Measurements from ENCODE around the gene NDUFS8. TPM values are rescaled to one million over a fixed set of nuclear protein-coding genes. Genes with fewer than 3 reads are reported as not detected.

The NDUFS8 gene
- total RNA-seq, 2 donors from 2014 or later, result 150 to 168 TPM

DNA sequence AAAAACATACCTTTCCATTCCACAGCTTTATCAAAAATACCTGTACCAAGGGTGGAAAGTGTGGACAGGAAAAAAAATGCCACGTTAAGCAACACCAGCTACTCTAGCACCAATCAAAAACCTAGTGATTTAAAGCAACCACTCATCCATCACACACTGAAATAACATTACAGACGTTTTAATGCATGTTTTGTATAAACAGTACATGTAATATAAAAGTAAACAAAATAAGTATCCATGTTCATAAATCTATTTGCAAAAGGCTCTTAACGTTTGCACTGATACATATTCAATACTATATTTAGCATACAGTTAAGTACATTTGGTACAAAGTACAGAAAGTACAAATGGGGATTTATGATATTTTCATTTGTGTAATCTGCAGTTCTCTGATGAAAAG lies 52.0 kb downstream of the NDUFS8 start:
- Mint-ChIP-seq H3K27ac (no peak overlapping the region), H3K4me1 (peaks cover 2% of the 10 kb centered on the region), H3K9me3 (no peaks in the 10 kb centered on the region), H3K4me3 (no peak overlapping the region), H3K36me3 (ENCODE audit: low read depth) (peaks cover 32% of the 10 kb centered on the region), H3K27me3 (ENCODE audit: insufficient read depth) (no peaks in the 10 kb centered on the region)
- no peak overlapping the region for H3K9ac ChIP-seq (ENCODE audit: extremely low read depth, low read length, poor library complexity, severe bottlenecking)
- H3K27me3 ChIP-seq (ENCODE audit: control insufficient read depth, insufficient read depth, low read length, poor library complexity, severe bottlenecking), result no peaks in the 10 kb centered on the region
- TF ChIP-seq, protein P1, sequence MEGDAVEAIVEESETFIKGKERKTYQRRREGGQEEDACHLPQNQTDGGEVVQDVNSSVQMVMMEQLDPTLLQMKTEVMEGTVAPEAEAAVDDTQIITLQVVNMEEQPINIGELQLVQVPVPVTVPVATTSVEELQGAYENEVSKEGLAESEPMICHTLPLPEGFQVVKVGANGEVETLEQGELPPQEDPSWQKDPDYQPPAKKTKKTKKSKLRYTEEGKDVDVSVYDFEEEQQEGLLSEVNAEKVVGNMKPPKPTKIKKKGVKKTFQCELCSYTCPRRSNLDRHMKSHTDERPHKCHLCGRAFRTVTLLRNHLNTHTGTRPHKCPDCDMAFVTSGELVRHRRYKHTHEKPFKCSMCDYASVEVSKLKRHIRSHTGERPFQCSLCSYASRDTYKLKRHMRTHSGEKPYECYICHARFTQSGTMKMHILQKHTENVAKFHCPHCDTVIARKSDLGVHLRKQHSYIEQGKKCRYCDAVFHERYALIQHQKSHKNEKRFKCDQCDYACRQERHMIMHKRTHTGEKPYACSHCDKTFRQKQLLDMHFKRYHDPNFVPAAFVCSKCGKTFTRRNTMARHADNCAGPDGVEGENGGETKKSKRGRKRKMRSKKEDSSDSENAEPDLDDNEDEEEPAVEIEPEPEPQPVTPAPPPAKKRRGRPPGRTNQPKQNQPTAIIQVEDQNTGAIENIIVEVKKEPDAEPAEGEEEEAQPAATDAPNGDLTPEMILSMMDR (conservative IDR thresholded peaks at IDR 0.05), result no peak
- no peaks in the 10 kb centered on the region for H3K9me3 ChIP-seq (ENCODE audit: control insufficient read depth, low read length)
- WGBS, 2 experiments (ENCODE audit: insufficient coverage in 1 of 2, insufficient read length in 1 of 2), result 78% methylated on average over 1 of the region's 3 CpGs; no CpG with 5 or more reads in 1 of the 2 experiments
- no peak overlapping the region for H3K4me3 ChIP-seq (ENCODE audit: low read length)
- no peak for DNase-seq
- H3K36me3 ChIP-seq (ENCODE audit: control insufficient read depth, insufficient read depth, low read length), result peaks cover 25% of the 10 kb centered on the region
- no peaks in the 10 kb centered on the region for H3K4me1 ChIP-seq (ENCODE audit: control insufficient read depth, insufficient read depth, low read length)
- no peak overlapping the region for H3K27ac ChIP-seq (ENCODE audit: low read depth, low read length)

DNA sequence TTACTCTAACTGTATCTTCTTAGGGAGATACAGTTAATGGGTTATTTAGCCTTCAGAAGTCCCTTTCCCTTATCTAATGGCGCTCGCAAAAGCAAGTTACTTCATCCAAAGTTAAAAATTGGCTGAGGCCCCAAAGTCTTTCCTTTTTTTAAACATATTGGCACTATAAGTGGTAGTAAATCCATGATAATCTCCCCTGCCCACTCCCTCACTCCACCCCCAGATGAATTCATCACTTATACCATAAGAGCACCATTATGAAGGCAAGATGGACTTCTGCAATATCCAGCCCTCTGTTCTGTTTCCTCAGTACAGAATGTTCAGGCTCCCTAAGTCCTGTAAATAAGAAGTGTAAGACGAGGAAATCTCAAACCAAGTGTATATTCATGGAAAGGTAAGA lies 53.0 kb downstream of the NDUFS8 start:
- H3K9me3 Mint-ChIP-seq, result no peaks in the 10 kb centered on the region

More for the DNA sequence above, 53.0 kb downstream of the NDUFS8 start:
- Histone ChIP-seq H3K9ac (ENCODE audit: extremely low read depth, low read length, poor library complexity, severe bottlenecking) (no peak overlapping the region), H3K9me3 (ENCODE audit: control insufficient read depth, low read length) (no peaks in the 10 kb centered on the region), H3K4me1 (ENCODE audit: control insufficient read depth, insufficient read depth, low read length) (no peaks in the 10 kb centered on the region), H3K4me3 (ENCODE audit: low read length) (no peak overlapping the region), H3K27me3 (ENCODE audit: control insufficient read depth, insufficient read depth, low read length, poor library complexity, severe bottlenecking) (no peaks in the 10 kb centered on the region), H3K36me3 (ENCODE audit: control insufficient read depth, insufficient read depth, low read length) (peaks cover 20% of the 10 kb centered on the region), H3K27ac (ENCODE audit: low read depth, low read length) (no peak overlapping the region)
- Mint-ChIP-seq H3K36me3 (ENCODE audit: low read depth) (peaks cover 26% of the 10 kb centered on the region), H3K4me1 (no peaks in the 10 kb centered on the region), H3K27ac (no peak overlapping the region), H3K4me3 (no peak overlapping the region), H3K27me3 (ENCODE audit: insufficient read depth) (no peaks in the 10 kb centered on the region)
- DNase-seq, result no peak
- 93 to 100% methylated on average over 1 to 3 of the region's 3 CpGs for WGBS, 2 experiments (ENCODE audit: insufficient coverage in 1 of 2, insufficient read length in 1 of 2)
- TF ChIP-seq, protein P1 (conservative IDR thresholded peaks at IDR 0.05), result no peak

Small RNA genes lying within 50 kb of the gene (microRNA-seq; reads per million reads assigned to microRNA genes)
- gene MIR4691 (ENCODE audit: borderline microRNAs expressed) (not detected), gene MIR6753 (ENCODE audit: borderline microRNAs expressed) (not detected), gene MIR7113 (ENCODE audit: borderline microRNAs expressed) (not detected)

Other genes with a start within 250 kb of the NDUFS8 start
- 10 to 100 TPM; 27.1 to 32.0 TPM for gene UNC93B1, start 26.6 kb upstream of the NDUFS8 start, total RNA-seq
- under 1 TPM in 1 of 2 donors, not detected in 1; 0.11 TPM for gene ALDH3B1, start 20.4 kb upstream of the NDUFS8 start, total RNA-seq
- gene TCIRG1, start 8.3 kb downstream of the NDUFS8 start, total RNA-seq, result 10 to 100 TPM; 61.6 to 70.4 TPM
- 10 to 100 TPM; 56.1 to 75.9 TPM for gene CHKA, start 90.7 kb downstream of the NDUFS8 start, total RNA-seq
- 10 to 100 TPM; 53.3 to 62.3 TPM for gene KMT5B, start 182.6 kb downstream of the NDUFS8 start, total RNA-seq
- gene C11orf24, start 241.3 kb downstream of the NDUFS8 start, total RNA-seq, result 10 to 100 TPM; 38.4 to 39.4 TPM